Heart left ventricle (tissue), 16 donors: ENCODE measurements around the gene NUP133. TPM values are rescaled to one million over a fixed set of nuclear protein-coding genes. Genes with fewer than 3 reads are reported as not detected.
"Not testable (repeated sequence)": the region's sequence is repeated elsewhere in the genome, so short reads cannot be mapped to it uniquely, and the experiment has no call there.

Source experiments
- ATAC-seq, 4 donors: fragments of 200-7000 bp; cut with Tn5 transposase; one replicate each; pipeline ENCODE4 v1.9.1; 2020 to 2022; ENCODE audit warnings: moderate library complexity in 4 of 4, mild to moderate bottlenecking in 3 of 4, moderate number of reproducible peaks in 1 of 4
- DNase-seq, 5 donors: peaks; one replicate each; pipeline ENCODE4 v3.0.0-alpha.2; 2020
- H3K27ac ChIP-seq, 12 donors: fragments of 200-600 bp; sonication (generic) in 4 of 12; one replicate each; pipeline versions ENCODE4 v1.5.0 to v1.8.0; 2016 to 2022; ENCODE audit warnings: mild to moderate bottlenecking in 2 of 12
- H3K27me3 ChIP-seq, 9 donors: fragments of 200-600 bp; sonication (generic) in 2 of 9; one replicate each; pipeline versions ENCODE4 v1.5.1 to v1.8.0; 2016 to 2022; ENCODE audit warnings: mild to moderate bottlenecking in 3 of 9
- H3K36me3 ChIP-seq, 9 donors: fragments of 200-600 bp; sonication (generic) in 2 of 9; one replicate each; pipeline versions ENCODE4 v1.5.0 to v1.8.0; 2018 to 2022; ENCODE audit warnings: mild to moderate bottlenecking in 2 of 9
- H3K4me1 ChIP-seq, 12 donors: fragments of 200-600 bp; sonication (generic) in 4 of 12; one replicate each; pipeline versions ENCODE4 v1.5.0 to v1.8.0; 2016 to 2022; ENCODE audit warnings: mild to moderate bottlenecking in 3 of 12
- H3K4me3 ChIP-seq, 12 donors: fragments of 200-600 bp; sonication (generic) in 4 of 12; one replicate each; pipeline versions ENCODE4 v1.5.0 to v1.8.0; 2017 to 2022; ENCODE audit warnings: mild to moderate bottlenecking in 9 of 12, moderate library complexity in 4 of 12
- H3K9me3 ChIP-seq, 12 donors: fragments of 200-600 bp; sonication (generic) in 4 of 12; one replicate each; pipeline versions ENCODE4 v1.5.0 to v1.8.0; 2016 to 2022; ENCODE audit warnings: mild to moderate bottlenecking in 1 of 12
- CTCF ChIP-seq, 12 donors: fragments of 200-600 bp; sonication (generic) in 4 of 12; IDR thresholded peaks; one replicate each; pipeline versions ENCODE4 v1.5.0 to v1.8.0; 2018 to 2022; ENCODE audit warnings: antibody characterized with exemption in 12 of 12, mild to moderate bottlenecking in 5 of 12
- POLR2A ChIP-seq, 2 donors: fragments of 450-650 bp; IDR thresholded peaks; one replicate each; pipeline ENCODE4 v1.6.1; 2017; ENCODE audit warnings: antibody characterized with exemption in 2 of 2, mild to moderate bottlenecking in 2 of 2, moderate library complexity in 2 of 2
- WGBS, 4 donors: extraction: QIAGEN DNeasy Blood & Tissue Kit in 2 of 4; methylation state at CpG; one replicate each; pipeline versions ENCODE4 v1.1.5 to v1.1.7; 2013 to 2018; 5-methylcytosine and 5-hydroxymethylcytosine counted together
- intact Hi-C, 10 donors: fragments of 100-400 bp; cut with DNase I; formaldehyde crosslinking; loops; one replicate each; pipeline versions ENCODE4 v1.11.1 to v1.14.2; 2022
- polyA plus RNA-seq, 2 donors: library from polyadenylated mRNA; stranded (reverse); fragments of 200-250 nt; gene quantifications; one replicate each; pipeline ENCODE4 v1.2.3, GENCODE V29; 2013
- total RNA-seq, 9 donors: library from RNA; depleted of rRNA in 2 of 9; stranded (reverse); fragments of >200 nt in 2 of 9; fragmentation: NEBNext Ultra II Directional in 3 of 9; extraction: Animal tissue kit (Norgen Biotek cat#: 25700) in 3 of 9; gene quantifications; one replicate each; pipeline versions ENCODE4 v1.1.0 to v1.2.4, GENCODE V29; 2016 to 2023
- donor health status: ischemic (EF 13 %, LVEDD 7.1; RV severe dilation, severe dysfunction).
- donor health status: healthy with polysubstance abuse.
- donor health status: DM: no; HTN: yes; CAD: no.
- donor health status: DM: no; HTN: no; CAD: no.
- donor health status: ischemic (EF 25% LVEDD 6.9; RV normal size, moderate dysfunction).
- donor health status: ischemic (EF 25% LVEDD 5.7; RV mildly dilated, moderate dysfunction).
- donor health status: healthy.
- donor health status: DM: yes; HTN: yes; CAD: no.
- donor health status: ischemic (EF 35%, LVEDD 5.7; RV mildly dilated, moderate dysfunction).
- donor health status: nonischemic (EF 11% LVEDD 7.7; RV severe dilation, severe dysfunction).
- donor health status: DM: yes; HTN: yes; CAD: no.
- donor health status: PGD.
- donor health status: ischemic (EF 29% LVEDD 5.4; RV normal size, mild dysfunction).
- donor health status: nonischemic (EF 23%, LVEDD 6.1; RV moderate dilation, normal function).

The NUP133 gene
- total and polyA plus RNA-seq, 11 donors = 8.0 to 37.3 (median 28.6) TPM

DNA sequence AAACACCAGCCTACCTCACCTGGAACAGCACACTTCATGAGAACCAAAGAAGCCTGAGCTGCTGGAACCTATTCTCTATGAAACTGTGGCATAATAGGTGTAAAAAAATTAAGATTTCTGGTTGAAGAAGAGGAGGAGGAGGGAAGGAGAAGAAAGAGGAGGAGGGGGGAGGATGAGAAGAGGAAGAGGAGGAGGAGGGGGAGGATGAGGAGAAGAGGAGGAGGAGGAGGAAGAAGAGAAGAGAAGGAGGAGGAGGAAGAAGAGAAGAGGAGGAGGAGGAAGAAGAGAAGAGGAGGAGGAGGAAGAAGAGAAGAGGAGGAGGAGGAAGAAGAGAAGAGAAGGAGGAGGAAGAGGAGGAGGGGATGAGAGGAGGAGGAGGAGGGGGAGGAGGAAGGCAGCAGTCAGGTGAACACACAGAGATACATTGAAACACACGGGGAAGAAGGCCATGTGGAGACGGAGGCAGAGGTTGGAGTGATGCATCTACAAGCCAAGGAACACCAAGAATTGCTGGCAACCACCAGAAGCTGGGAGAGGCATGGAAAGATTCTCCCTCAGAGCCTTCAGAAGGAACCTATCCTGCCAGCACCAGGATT, 82.5 kb downstream of the NUP133 start:
- peaks cover 0 to 19% (median 3%) of the 10 kb centered on the region in 12 donors for H3K9me3 ChIP-seq
- 68 to 77% (median 73%) methylated on average over 2 of the region's 2 CpGs for WGBS, 4 donors
- TF ChIP-seq CTCF (IDR thresholded peaks at IDR 0.05) (no peak), POLR2A (IDR thresholded peaks at IDR 0.05) (no peak)
- no peak for ATAC-seq
- H3K4me1 ChIP-seq = peaks cover 0 to 3% (median under 1%) of the 10 kb centered on the region in 12 donors
- H3K27ac ChIP-seq = no peak overlapping the region
- intact Hi-C loops = no loop called here
- no peak overlapping the region for H3K4me3 ChIP-seq
- DNase-seq = no peak
- peaks cover 0 to 40% (median 14%) of the 10 kb centered on the region in 9 donors for H3K27me3 ChIP-seq
- no peaks in the 10 kb centered on the region for H3K36me3 ChIP-seq

- Histone ChIP-seq H3K27me3 (peaks cover 0 to 7% (median 0%) of the 10 kb centered on the region in 9 donors), H3K9me3 (peaks cover 0 to 19% (median 3%) of the 10 kb centered on the region in 12 donors), H3K4me3 (no peak overlapping the region), H3K4me1 (no peaks in the 10 kb centered on the region), H3K27ac (no peak overlapping the region), H3K36me3 (no peaks in the 10 kb centered on the region)
- DNase-seq (no peak), ATAC-seq (no peak)
- WGBS, 4 donors = 78 to 81% (median 80%) methylated on average over 7 of the region's 7 CpGs
- TF ChIP-seq POLR2A (IDR thresholded peaks at IDR 0.05) = no peak
- TF ChIP-seq CTCF (IDR thresholded peaks at IDR 0.05) = no peak
- intact Hi-C loops = no loop called here
These were observed 87.4 kb downstream of the NUP133 start for GRCh38 chr1:229420765-229421164.

- ATAC-seq (no peak), DNase-seq (no peak)
- H3K4me3 ChIP-seq = no peak overlapping the region
- H3K27ac ChIP-seq = no peak overlapping the region
- peaks cover 0 to 19% (median 3%) of the 10 kb centered on the region in 12 donors for H3K9me3 ChIP-seq
- no peaks in the 10 kb centered on the region for H3K4me1 ChIP-seq
- TF ChIP-seq POLR2A (IDR thresholded peaks at IDR 0.05) (no peak), CTCF (IDR thresholded peaks at IDR 0.05) (no peak)
- intact Hi-C loops = no loop called here
- H3K36me3 ChIP-seq = no peaks in the 10 kb centered on the region
- peaks cover 0 to 7% (median 0%) of the 10 kb centered on the region in 9 donors for H3K27me3 ChIP-seq
- 93 to 96% (median 94%) methylated on average over 11 of the region's 11 CpGs for WGBS, 4 donors
These were observed 87.9 kb downstream of the NUP133 start for GRCh38 chr1:229420224-229420623.

GRCh38 chr1:229418586-229418985, 89.6 kb downstream of the NUP133 start:
- H3K36me3 ChIP-seq, ATAC-seq, H3K9me3 ChIP-seq, H3K27me3 ChIP-seq, intact Hi-C loops, H3K4me1 ChIP-seq, H3K27ac ChIP-seq, DNase-seq, H3K4me3 ChIP-seq: not testable (repeated sequence)
- 71 to 79% (median 73%) methylated on average over 6 of the region's 6 CpGs for WGBS, 4 donors

- WGBS, 4 donors = 85 to 91% (median 88%) methylated on average over 5 of the region's 5 CpGs
- not testable (repeated sequence) for H3K27ac ChIP-seq, H3K9me3 ChIP-seq, H3K36me3 ChIP-seq, H3K4me3 ChIP-seq, DNase-seq, ATAC-seq
- Histone ChIP-seq H3K27me3 (peaks cover 0 to 26% (median 5%) of the 10 kb centered on the region in 9 donors), H3K4me1 (peaks cover 3 to 40% (median 28%) of the 10 kb centered on the region in 12 donors)
- intact Hi-C loops = loop anchor here in 1 of 10 donors (5.0 kb wide), 1 partner anchor 46 kb away; no protein-coding TSS in a partner anchor
These were observed 95.3 kb downstream of the NUP133 start for GRCh38 chr1:229412810-229413209.
